ENCODE measurements around the gene FGD6.
A peak's percentile ranks its signal among the peaks of the same experiment; 100 is the strongest.

The FGD6 gene

GRCh38 chr12:95231190-95231589 is 13.9 kb upstream of the FGD6 start:
- peak; percentile 79 for DNase-seq

- DNase-seq = no peak
These were observed 13.0 kb upstream of the FGD6 start for GRCh38 chr12:95230313-95230712.

- no peak for DNase-seq
These were observed 12.4 kb upstream of the FGD6 start for GRCh38 chr12:95229636-95230035.

GRCh38 chr12:95228617-95229016 is 11.3 kb upstream of the FGD6 start:
- no peak for DNase-seq

- no peak for DNase-seq
These were observed 10.6 kb upstream of the FGD6 start for GRCh38 chr12:95227818-95228356.

- DNase-seq = no peak
These were observed 8.5 kb upstream of the FGD6 start for GRCh38 chr12:95225645-95226212.

- DNase-seq = peak; percentile 43
These were observed 7.2 kb upstream of the FGD6 start for GRCh38 chr12:95224202-95225170.

- DNase-seq = no peak
These were observed 3.5 kb upstream of the FGD6 start for GRCh38 chr12:95220726-95221125.

GRCh38 chr12:95220190-95220589 is 2.9 kb upstream of the FGD6 start:
- no peak for DNase-seq

- DNase-seq = peak; percentile 72
These were observed 1.2 kb upstream of the FGD6 start for GRCh38 chr12:95218150-95219133.

GRCh38 chr12:95216711-95217376 is 423 bp downstream of the FGD6 start:
- peak; percentile 37 for DNase-seq

GRCh38 chr12:95215949-95216348 is 1.3 kb downstream of the FGD6 start:
- peak; percentile 38 for DNase-seq

GRCh38 chr12:95214466-95214865 is 2.8 kb downstream of the FGD6 start:
- DNase-seq = no peak

- no peak for DNase-seq
These were observed 3.3 kb downstream of the FGD6 start for GRCh38 chr12:95213928-95214327.

GRCh38 chr12:95213119-95213518 is 4.1 kb downstream of the FGD6 start:
- no peak for DNase-seq

GRCh38 chr12:95212586-95212985 is 4.7 kb downstream of the FGD6 start:
- no peak for DNase-seq

- no peak for DNase-seq
These were observed 8.6 kb downstream of the FGD6 start for GRCh38 chr12:95208678-95209077.

GRCh38 chr12:95207407-95207806 is 9.9 kb downstream of the FGD6 start:
- no peak for DNase-seq

GRCh38 chr12:95206916-95207315 is 10.4 kb downstream of the FGD6 start:
- DNase-seq = no peak

- DNase-seq = peak; percentile 17
These were observed 11.6 kb downstream of the FGD6 start for GRCh38 chr12:95205685-95206084.

GRCh38 chr12:95205016-95205624 is 12.1 kb downstream of the FGD6 start:
- no peak for DNase-seq

Data from hematopoietic multipotent progenitor cell treated with erythropoietin and hydrocortisone succinate and interleukin-3 and kit ligand, for 6 days (in vitro differentiated cells).